K562 (cell line): Measurements from ENCODE around the gene ANXA3. TPM values are rescaled to one million over a fixed set of nuclear protein-coding genes. Genes with fewer than 3 reads are reported as not detected.

ENCODE experiments used
- CAMTA2 ChIP-seq: fragments of 250-450 bp; sonication (Bioruptor Pico); conservative IDR thresholded peaks from 2 replicates; pipeline ENCODE4 v1.5.1; 2022
- HOXB6 ChIP-seq: fragments of 250-450 bp; sonication (Bioruptor Pico); IDR thresholded peaks from 2 replicates; pipeline ENCODE4 v1.5.1; 2022; ENCODE audit warnings: mild to moderate bottlenecking, borderline replicate concordance
- KAT7 ChIP-seq: sonication (generic); formaldehyde crosslinking; IDR thresholded peaks from 2 replicates; pipeline ENCODE4 v1.8.0; 2022; ENCODE audit warnings: missing genetic modification reagents, mild to moderate bottlenecking, borderline replicate concordance
- MECOM ChIP-seq: fragments of 250-450 bp; sonication (Bioruptor Pico); IDR thresholded peaks from 2 replicates; pipeline ENCODE4 v1.8.0; 2022; ENCODE audit warnings: inconsistent platforms
- MXI1 ChIP-seq: IDR thresholded peaks from 2 replicates; pipeline ENCODE4 v1.6.1; 2011; ENCODE audit warnings: low read depth, mild to moderate bottlenecking, improper control_type of control experiment, low read length
- POLR2AphosphoS5 ChIP-seq: IDR thresholded peaks from 2 replicates; pipeline ENCODE4 v1.6.1; 2011; ENCODE audit warnings: mild to moderate bottlenecking, low read depth, low read length, moderate library complexity; ENCODE audit not compliant: control insufficient read depth, insufficient read depth
- RB1 ChIP-seq: fragments of 450-650 bp; IDR thresholded peaks from 2 replicates; pipeline ENCODE4 v1.6.1; 2017; ENCODE audit warnings: low read depth, mild to moderate bottlenecking
- RNF2 ChIP-seq: sonication (generic); IDR thresholded peaks from 2 replicates; pipeline ENCODE4 v1.6.1; 2016
- RUNX1 ChIP-seq: sonication (generic); IDR thresholded peaks from 2 replicates; pipeline ENCODE4 v1.6.1; 2016; ENCODE audit warnings: antibody characterized with exemption, low read depth
- SAFB ChIP-seq: fragments of 200-400 bp; formaldehyde crosslinking; IDR thresholded peaks from 2 replicates; pipeline ENCODE4 v1.6.1; 2017; ENCODE audit warnings: low read depth, low read length, borderline replicate concordance
- SMAD4 ChIP-seq: fragments of 250-450 bp; sonication (Bioruptor Pico); conservative IDR thresholded peaks from 2 replicates; pipeline ENCODE4 v1.8.0; 2021; ENCODE audit warnings: inconsistent platforms, mild to moderate bottlenecking, moderate library complexity
- SMARCA5 ChIP-seq: fragments of 450-650 bp; IDR thresholded peaks from 2 replicates; pipeline ENCODE4 v1.6.1; 2016
- SRSF3 ChIP-seq: fragments of 200-400 bp; formaldehyde crosslinking; IDR thresholded peaks from 2 replicates; pipeline ENCODE4 v1.6.1; 2016; ENCODE audit warnings: mild to moderate bottlenecking, low read length, moderate library complexity; ENCODE audit not compliant: insufficient read depth
- THRAP3 ChIP-seq: fragments of 450-650 bp; IDR thresholded peaks from 2 replicates; pipeline ENCODE4 v1.6.1; 2016; ENCODE audit warnings: mild to moderate bottlenecking, inconsistent platforms, borderline replicate concordance
- VEZF1 ChIP-seq: fragments of 200-800 bp; sonication (Bioruptor generic); IDR thresholded peaks from 2 replicates; pipeline ENCODE4 v1.6.1; 2017; ENCODE audit warnings: missing genetic modification characterization, missing compliant biosample characterization
- XRCC4 ChIP-seq: IDR thresholded peaks from one replicate; pipeline ENCODE4 v1.6.1; 2011; ENCODE audit not compliant: insufficient read depth, insufficient read length; ENCODE audit errors: extremely low read depth
- ZBTB43 ChIP-seq: sonication (generic); formaldehyde crosslinking; IDR thresholded peaks from 2 replicates; pipeline ENCODE4 v1.8.0; 2023; ENCODE audit warnings: mild to moderate bottlenecking, missing genetic modification reagents
- ZNF282 ChIP-seq: sonication (generic); formaldehyde crosslinking; IDR thresholded peaks from 2 replicates; pipeline ENCODE4 v1.8.1; 2023; ENCODE audit warnings: missing genetic modification reagents
- ZNF3 ChIP-seq: fragments of 250-450 bp; sonication (Bioruptor Pico); IDR thresholded peaks from 2 replicates; pipeline ENCODE4 v1.5.0; 2021; ENCODE audit warnings: mild to moderate bottlenecking, moderate library complexity
- ZNF316 ChIP-seq: fragments of 450-650 bp; IDR thresholded peaks from 2 replicates; pipeline ENCODE4 v1.6.1; 2016
- ZNF561 ChIP-seq: fragments of 450-650 bp; formaldehyde crosslinking; conservative IDR thresholded peaks from 2 replicates; pipeline ENCODE4 v1.4.0; 2020; ENCODE audit warnings: mild to moderate bottlenecking, moderate library complexity
- ZNF696 ChIP-seq: fragments of 250-450 bp; sonication (Bioruptor Pico); conservative IDR thresholded peaks from 2 replicates; pipeline ENCODE4 v1.4.0; 2020; ENCODE audit warnings: mild to moderate bottlenecking, moderate library complexity
- ZNF780A ChIP-seq: fragments of 250-450 bp; sonication (Bioruptor Pico); IDR thresholded peaks from 2 replicates; pipeline ENCODE4 v1.5.0; 2021; ENCODE audit warnings: mild to moderate bottlenecking
- polyA plus RNA-seq, 8 experiments: library from polyadenylated mRNA; depleted of rRNA in 4 of 8; stranded (reverse) in 5 of 8; unstranded in 3 of 8; fragments of >200 nt; fragmentation: Nextera tagmentation in 2 of 8; fragmentation: Illumina TruSeq in 1 of 8; extraction: Ambion mirVana in 2 of 8; extraction: Trizol in 1 of 8; gene quantifications; 2 replicates each; pipeline versions ENCODE4 v1.2.1 to v1.2.3, GENCODE V29; 2011 to 2014; ENCODE audit warnings: inconsistent platforms in 1 of 8, missing spikeins in 1 of 8
- total RNA-seq, 7 experiments: library from RNA; depleted of rRNA in 6 of 7; stranded (reverse); fragments of >200 nt in 6 of 7; fragmentation: Illumina TruSeq in 2 of 7; extraction: Trizol in 2 of 7; gene quantifications; 2 replicates each; pipeline versions ENCODE4 v1.2.1 to v1.2.3, GENCODE V29; 2011 to 2021; ENCODE audit warnings: low replicate concordance in 1 of 7
- TF ChIP-seq, protein P1 (sequence below), 2 experiments: fragments of 450-650 bp in 1 of 2; sonication (generic) in 1 of 2; formaldehyde crosslinking; conservative IDR thresholded peaks; 2 replicates each; pipeline versions ENCODE4 v1.4.0 to v1.8.1; 2020 to 2022; ENCODE audit warnings: mild to moderate bottlenecking in 1 of 2, missing genetic modification reagents in 1 of 2

The ANXA3 gene
- total and polyA plus RNA-seq, 9 of the 15 experiments (the other 6 are each of a cell fraction or from before 2014, with no cell fraction given), result 6.3 to 15.5 (median 9.8) TPM

DNA sequence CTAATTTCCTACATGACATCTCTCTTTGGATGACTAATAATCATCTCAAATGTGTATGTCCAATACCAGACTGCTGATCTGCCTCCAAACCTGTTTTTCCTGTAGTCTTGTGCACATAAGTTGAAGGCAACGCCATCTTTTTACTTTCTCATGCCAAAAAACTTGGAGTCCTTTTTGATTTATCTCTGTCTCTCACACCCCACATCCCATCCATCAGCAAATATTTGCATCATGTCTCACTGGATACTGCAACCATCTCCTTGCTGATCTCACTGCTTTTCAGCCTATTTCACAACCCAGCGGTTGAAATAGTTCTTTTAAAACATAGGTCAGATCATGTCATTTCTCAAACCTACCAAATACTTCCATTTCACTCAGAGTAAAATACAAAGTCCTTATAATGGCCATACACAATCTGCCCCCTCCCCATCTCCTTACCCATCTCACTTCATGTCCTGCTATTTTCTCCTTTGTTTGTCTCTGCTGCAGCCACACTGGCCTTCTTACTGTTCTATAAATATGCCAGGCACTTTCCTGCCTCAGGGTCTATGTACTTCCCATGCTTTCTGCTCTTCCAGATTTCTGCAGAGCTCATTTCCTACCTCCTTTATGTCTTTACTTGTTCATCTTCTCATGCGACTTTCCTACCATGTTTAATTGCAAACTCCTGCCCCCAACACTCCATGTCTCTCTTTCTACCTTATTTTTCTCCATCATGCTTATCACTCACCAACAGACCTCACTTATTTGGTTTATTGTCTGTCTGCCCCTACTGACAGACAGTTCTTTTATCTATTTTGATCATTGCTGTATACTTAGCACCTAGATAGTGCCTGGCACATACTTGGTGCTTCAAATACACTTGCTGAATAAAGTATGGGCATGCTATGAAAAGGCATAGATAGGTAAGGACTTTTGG lies 98.8 kb downstream of the ANXA3 start (continued):
- TF ChIP-seq ZNF780A (CRISPR knock-in tag), result no peak
- TF ChIP-seq SMARCA5, result no peak
- no peak for TF ChIP-seq ZNF696 (CRISPR knock-in tag)
- TF ChIP-seq SRSF3, result no peak
- TF ChIP-seq ZNF282 (CRISPR knock-in tag), result no peak
- TF ChIP-seq RNF2, result no peak
- TF ChIP-seq KAT7 (CRISPR knock-in tag), result no peak
- no peak for TF ChIP-seq ZNF3
- TF ChIP-seq MECOM (CRISPR knock-in tag), result peak; percentile 93
- TF ChIP-seq ZBTB43 (CRISPR knock-in tag), result no peak
- TF ChIP-seq RUNX1, result no peak
- TF ChIP-seq SMAD4, result peak; percentile 90
- TF ChIP-seq, protein P1, sequence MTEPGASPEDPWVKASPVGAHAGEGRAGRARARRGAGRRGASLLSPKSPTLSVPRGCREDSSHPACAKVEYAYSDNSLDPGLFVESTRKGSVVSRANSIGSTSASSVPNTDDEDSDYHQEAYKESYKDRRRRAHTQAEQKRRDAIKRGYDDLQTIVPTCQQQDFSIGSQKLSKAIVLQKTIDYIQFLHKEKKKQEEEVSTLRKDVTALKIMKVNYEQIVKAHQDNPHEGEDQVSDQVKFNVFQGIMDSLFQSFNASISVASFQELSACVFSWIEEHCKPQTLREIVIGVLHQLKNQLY (CRISPR knock-in tag; conservative IDR thresholded peaks at IDR 0.05), result no peak
- TF ChIP-seq MXI1, result no peak
- TF ChIP-seq HOXB6 (CRISPR knock-in tag), result no peak
- no peak for TF ChIP-seq THRAP3
- no peak for TF ChIP-seq ZNF561 (CRISPR knock-in tag)
- no peak for TF ChIP-seq CAMTA2 (CRISPR knock-in tag)
- peak; percentile 25; the same call in 1 of the 2 replicates for TF ChIP-seq VEZF1 (CRISPR knock-in tag)
- peak; percentile 62; the same call in 1 of the 2 replicates for TF ChIP-seq POLR2AphosphoS5
- no peak for TF ChIP-seq SAFB
- peak; percentile 74 for TF ChIP-seq ZNF316
- TF ChIP-seq XRCC4, result no peak
- no peak for TF ChIP-seq RB1
